SK-N-SH treated with all-trans-retinoic acid at 6 μM for 48 hours (cell line): ENCODE data around the gene ATAD3C.
"Not testable (repeated sequence)": the region's sequence is repeated elsewhere in the genome, so short reads cannot be mapped to it uniquely, and the experiment has no call there.

ENCODE experiments used
- CREB5 ChIP-seq: fragments of 250-450 bp; sonication (Bioruptor Pico); IDR thresholded peaks from 2 replicates; pipeline ENCODE4 v1.5.1; 2020; ENCODE audit warnings: low read depth, mild to moderate bottlenecking, moderate library complexity
- ISL1 ChIP-seq: fragments of 250-450 bp; sonication (Bioruptor Pico); IDR thresholded peaks from 2 replicates; pipeline ENCODE4 v2.1.2; 2022; ENCODE audit warnings: mild to moderate bottlenecking, moderate library complexity
- RARB ChIP-seq: fragments of 250-450 bp; sonication (Bioruptor Pico); IDR thresholded peaks from 2 replicates; pipeline ENCODE4 v1.8.0; 2021; ENCODE audit warnings: mild to moderate bottlenecking, moderate library complexity
- TCF4 ChIP-seq: fragments of 250-450 bp; sonication (Bioruptor Pico); IDR thresholded peaks from 2 replicates; pipeline ENCODE4 v1.8.0; 2021; ENCODE audit warnings: mild to moderate bottlenecking, moderate library complexity, borderline replicate concordance
- ZNF70 ChIP-seq: fragments of 450-650 bp; formaldehyde crosslinking; IDR thresholded peaks from 2 replicates; pipeline ENCODE4 v1.5.0; 2020; ENCODE audit warnings: mild to moderate bottlenecking, moderate library complexity
- ZNF8 ChIP-seq: fragments of 450-650 bp; formaldehyde crosslinking; IDR thresholded peaks from 2 replicates; pipeline ENCODE4 v1.5.0; 2020; ENCODE audit warnings: mild to moderate bottlenecking, moderate library complexity

GRCh38 chr1:1484976-1485750 lies 35.7 kb downstream of the ATAD3C start:
- not testable (repeated sequence) for TF ChIP-seq TCF4; ZNF70 (CRISPR knock-in tag); RARB (CRISPR knock-in tag); ISL1; CREB5 (CRISPR knock-in tag); ZNF8 (CRISPR knock-in tag)
